Stimulated activated CD4-positive, alpha-beta T cell treated with anti-CD3 and anti-CD28 coated beads, TNF-alpha, amount 100 ng/mL, for 1 hour (primary cell): ENCODE results near the gene BAIAP2L1.

Experiments
- DNase-seq, 3 donors: peaks; one replicate each; pipeline ENCODE4 v3.0.0-alpha.2; 2020; ENCODE audit warnings: low read depth in 3 of 3, low spot score in 1 of 3

Gene BAIAP2L1

GRCh38 chr7:98295467-98296192, 105.3 kb downstream of the BAIAP2L1 start:
- no peak for DNase-seq

- DNase-seq: no peak
These were observed 106.0 kb downstream of the BAIAP2L1 start for GRCh38 chr7:98294798-98295382.

GRCh38 chr7:98294326-98294725, 106.6 kb downstream of the BAIAP2L1 start:
- no peak for DNase-seq

- no peak for DNase-seq
These were observed 107.1 kb downstream of the BAIAP2L1 start for GRCh38 chr7:98293746-98294145.

GRCh38 chr7:98293265-98293664, 107.6 kb downstream of the BAIAP2L1 start:
- DNase-seq: no peak

- no peak for DNase-seq
These were observed 109.2 kb downstream of the BAIAP2L1 start for GRCh38 chr7:98291717-98292116.

GRCh38 chr7:98289333-98289875, 111.5 kb downstream of the BAIAP2L1 start:
- no peak for DNase-seq

GRCh38 chr7:98288064-98288823, 112.6 kb downstream of the BAIAP2L1 start:
- no peak for DNase-seq

- no peak for DNase-seq
These were observed 113.4 kb downstream of the BAIAP2L1 start for GRCh38 chr7:98287486-98287959.

- DNase-seq: no peak
These were observed 114.0 kb downstream of the BAIAP2L1 start for GRCh38 chr7:98286701-98287485.

- no peak for DNase-seq
These were observed 114.8 kb downstream of the BAIAP2L1 start for GRCh38 chr7:98286093-98286539.

GRCh38 chr7:98285157-98286092, 115.5 kb downstream of the BAIAP2L1 start:
- no peak for DNase-seq

GRCh38 chr7:98284335-98285036, 116.4 kb downstream of the BAIAP2L1 start:
- no peak for DNase-seq

- no peak for DNase-seq
These were observed 117.0 kb downstream of the BAIAP2L1 start for GRCh38 chr7:98283887-98284222.

- DNase-seq: no peak
These were observed 117.6 kb downstream of the BAIAP2L1 start for GRCh38 chr7:98283127-98283886.

GRCh38 chr7:98282703-98283102, 118.2 kb downstream of the BAIAP2L1 start:
- DNase-seq: no peak

GRCh38 chr7:98281757-98282606, 118.9 kb downstream of the BAIAP2L1 start:
- peak in 2 of 3 donors; percentile 18 to 23 for DNase-seq
